SK-N-SH treated with all-trans-retinoic acid at 6 μM for 48 hours (cell line): Measurements from ENCODE around the gene NXPE4.
"Not testable (repeated sequence)": the region's sequence is repeated elsewhere in the genome, so short reads cannot be mapped to it uniquely, and the experiment has no call there.

Source experiments
- ATAC-seq: fragments of 200-7000 bp; cut with Tn5 transposase; 3 replicates; pipeline ENCODE4 v1.9.1; 2020; ENCODE audit warnings: mild to moderate bottlenecking, moderate library complexity
- ARNTL ChIP-seq: fragments of 450-650 bp; formaldehyde crosslinking; IDR thresholded peaks from 2 replicates; pipeline ENCODE4 v1.5.0; 2020; ENCODE audit warnings: low read depth, mild to moderate bottlenecking, moderate library complexity, borderline replicate concordance
- CREB5 ChIP-seq: fragments of 250-450 bp; sonication (Bioruptor Pico); IDR thresholded peaks from 2 replicates; pipeline ENCODE4 v1.5.1; 2020; ENCODE audit warnings: low read depth, mild to moderate bottlenecking, moderate library complexity
- CSDC2 ChIP-seq: fragments of 250-450 bp; sonication (Bioruptor Pico); IDR thresholded peaks from 2 replicates; pipeline ENCODE4 v1.5.0; 2020; ENCODE audit warnings: mild to moderate bottlenecking, moderate library complexity
- CSRNP3 ChIP-seq: fragments of 250-450 bp; sonication (Bioruptor Pico); IDR thresholded peaks from 2 replicates; pipeline ENCODE4 v1.5.1; 2021; ENCODE audit warnings: mild to moderate bottlenecking, moderate library complexity
- ESRRG ChIP-seq: fragments of 250-450 bp; sonication (Bioruptor Pico); IDR thresholded peaks from 2 replicates; pipeline ENCODE4 v1.6.1; 2021; ENCODE audit warnings: mild to moderate bottlenecking
- GLIS3 ChIP-seq: fragments of 250-450 bp; sonication (Bioruptor Pico); IDR thresholded peaks from 2 replicates; pipeline ENCODE4 v1.5.0; 2020; ENCODE audit warnings: mild to moderate bottlenecking, moderate library complexity
- ISL1 ChIP-seq: fragments of 250-450 bp; sonication (Bioruptor Pico); IDR thresholded peaks from 2 replicates; pipeline ENCODE4 v2.1.2; 2022; ENCODE audit warnings: mild to moderate bottlenecking, moderate library complexity
- OSR1 ChIP-seq: fragments of 250-450 bp; sonication (Bioruptor Pico); IDR thresholded peaks from 2 replicates; pipeline ENCODE4 v1.8.0; 2022; ENCODE audit warnings: moderate library complexity, mild to moderate bottlenecking, inconsistent platforms
- PATZ1 ChIP-seq: fragments of 250-450 bp; sonication (Bioruptor Pico); IDR thresholded peaks from 2 replicates; pipeline ENCODE4 v1.8.0; 2020; ENCODE audit warnings: mild to moderate bottlenecking, moderate library complexity, borderline replicate concordance
- POU6F1 ChIP-seq: fragments of 250-450 bp; sonication (Bioruptor Pico); IDR thresholded peaks from 2 replicates; pipeline ENCODE4 v1.8.0; 2021; ENCODE audit warnings: low read depth, mild to moderate bottlenecking, moderate library complexity, borderline replicate concordance
- PPARA ChIP-seq: fragments of 250-450 bp; sonication (Bioruptor Pico); IDR thresholded peaks from 2 replicates; pipeline ENCODE4 v1.5.0; 2020; ENCODE audit warnings: mild to moderate bottlenecking, borderline replicate concordance
- SNAI2 ChIP-seq: fragments of 250-450 bp; sonication (Bioruptor Pico); IDR thresholded peaks from 2 replicates; pipeline ENCODE4 v1.5.0; 2020; ENCODE audit warnings: mild to moderate bottlenecking, moderate library complexity
- TCF4 ChIP-seq: fragments of 250-450 bp; sonication (Bioruptor Pico); IDR thresholded peaks from 2 replicates; pipeline ENCODE4 v1.8.0; 2021; ENCODE audit warnings: mild to moderate bottlenecking, moderate library complexity, borderline replicate concordance
- TOX ChIP-seq: fragments of 250-450 bp; sonication (Bioruptor Pico); IDR thresholded peaks from 2 replicates; pipeline ENCODE4 v1.8.0; 2021; ENCODE audit warnings: mild to moderate bottlenecking, moderate library complexity, borderline replicate concordance
- TSHZ2 ChIP-seq: fragments of 250-450 bp; sonication (Bioruptor Pico); IDR thresholded peaks from 2 replicates; pipeline ENCODE4 v1.5.0; 2020; ENCODE audit warnings: mild to moderate bottlenecking, moderate library complexity
- ZC3H10 ChIP-seq: fragments of 250-450 bp; sonication (Bioruptor Pico); IDR thresholded peaks from 2 replicates; pipeline ENCODE4 v1.5.1; 2021; ENCODE audit warnings: mild to moderate bottlenecking, moderate library complexity
- ZFP3 ChIP-seq: fragments of 250-450 bp; sonication (Bioruptor Pico); IDR thresholded peaks from 2 replicates; pipeline ENCODE4 v1.5.0; 2020; ENCODE audit warnings: mild to moderate bottlenecking, moderate library complexity
- ZFP30 ChIP-seq: fragments of 450-650 bp; formaldehyde crosslinking; IDR thresholded peaks from 2 replicates; pipeline ENCODE4 v1.5.0; 2022; ENCODE audit warnings: mild to moderate bottlenecking, moderate library complexity
- ZNF565 ChIP-seq: fragments of 450-650 bp; formaldehyde crosslinking; conservative IDR thresholded peaks from 2 replicates; pipeline ENCODE4 v1.5.0; 2020; ENCODE audit warnings: low read depth, mild to moderate bottlenecking, moderate library complexity
- ZNF70 ChIP-seq: fragments of 450-650 bp; formaldehyde crosslinking; IDR thresholded peaks from 2 replicates; pipeline ENCODE4 v1.5.0; 2020; ENCODE audit warnings: mild to moderate bottlenecking, moderate library complexity
- ZNF8 ChIP-seq: fragments of 450-650 bp; formaldehyde crosslinking; IDR thresholded peaks from 2 replicates; pipeline ENCODE4 v1.5.0; 2020; ENCODE audit warnings: mild to moderate bottlenecking, moderate library complexity

Gene NXPE4

GRCh38 chr11:114604179-114604813 is 8.7 kb upstream of the NXPE4 start:
- ATAC-seq = no peak
- TF ChIP-seq POU6F1 (CRISPR knock-in tag) = no peak
- no peak for TF ChIP-seq ZFP30 (CRISPR knock-in tag)
- no peak for TF ChIP-seq ZNF565
- TF ChIP-seq ZC3H10 (CRISPR knock-in tag) = no peak
- no peak for TF ChIP-seq ZNF70
- TF ChIP-seq TSHZ2 (CRISPR knock-in tag) = no peak
- TF ChIP-seq CSDC2 = no peak
- TF ChIP-seq CREB5 (CRISPR knock-in tag) = no peak
- TF ChIP-seq ESRRG = no peak
- TF ChIP-seq GLIS3 (CRISPR knock-in tag) = no peak
- TF ChIP-seq TOX (CRISPR knock-in tag) = no peak
- TF ChIP-seq ARNTL (CRISPR knock-in tag) = no peak
- no peak for TF ChIP-seq PPARA (CRISPR knock-in tag)

- ATAC-seq = not testable (repeated sequence)
Measured at GRCh38 chr11:114603151-114603550, 7.6 kb upstream of the NXPE4 start.

GRCh38 chr11:114598461-114598860 is 2.9 kb upstream of the NXPE4 start:
- no peak for ATAC-seq
- TF ChIP-seq PATZ1 (CRISPR knock-in tag) = no peak
- no peak for TF ChIP-seq CSDC2

GRCh38 chr11:114596175-114596919 is 761 bp upstream of the NXPE4 start:
- TF ChIP-seq TSHZ2 (CRISPR knock-in tag) = no peak
- TF ChIP-seq, all 23 proteins: peak for 0
- ATAC-seq = no peak

- no peak for ATAC-seq
- TF ChIP-seq ZNF565 (no peak), ESRRG (no peak), ARNTL (CRISPR knock-in tag) (no peak), GLIS3 (CRISPR knock-in tag) (no peak), ZC3H10 (CRISPR knock-in tag) (no peak), ZNF8 (CRISPR knock-in tag) (no peak), TCF4 (no peak), OSR1 (CRISPR knock-in tag) (no peak), ZFP3 (CRISPR knock-in tag) (no peak), ISL1 (no peak), CSRNP3 (no peak), ZNF70 (no peak), SNAI2 (CRISPR knock-in tag) (no peak), CSDC2 (no peak), PPARA (CRISPR knock-in tag) (no peak)
Measured at GRCh38 chr11:114594703-114595102, 883 bp downstream of the NXPE4 start.
